PC-9 (cell line): Measurements from ENCODE around the gene COX10. TPM values are rescaled to one million over a fixed set of nuclear protein-coding genes. Genes with fewer than 3 reads are reported as not detected.

Experiments
- BruUV-seq: library from RNA; stranded (reverse); fragments of 400-500 nt; replicated peaks from 2 replicates; lab custom pipeline; 2021; lab: Mats Ljungman, UMichigan
- CTCF ChIA-PET: fragments of 300-600 bp; sonication (Branson Sonifier 250); formaldehyde crosslinking; loops from one replicate; lab custom pipeline; 2022; ENCODE audit warnings: antibody characterized with exemption; lab: Charles Lee
- POLR2A ChIA-PET: fragments of 300-600 bp; sonication (Branson Sonifier 250); formaldehyde crosslinking; loops from one replicate; lab custom pipeline; 2022; ENCODE audit warnings: antibody characterized with exemption; ENCODE audit not compliant: unreplicated experiment; lab: Charles Lee
- DNase-seq, 2 experiments: peaks; one replicate each; pipeline versions ENCODE4 v3.0.0 to v3.0.0-alpha.2; 2015 to 2022; ENCODE audit warnings: mixed read lengths in 1 of 2
- H2AFZ ChIP-seq: fragments of 200-600 bp; sonication (generic); 2 replicates; pipeline ENCODE4 v1.8.1; 2017; ENCODE audit warnings: antibody characterized with exemption
- H3F3A ChIP-seq: fragments of 200-600 bp; sonication (generic); 2 replicates; pipeline ENCODE4 v1.8.1; 2017; ENCODE audit warnings: antibody characterized with exemption, mild to moderate bottlenecking, low read depth; ENCODE audit not compliant: insufficient read depth
- H3K27ac ChIP-seq: fragments of 200-600 bp; sonication (generic); 2 replicates; pipeline ENCODE4 v1.6.1; 2016; ENCODE audit warnings: mixed run types
- H3K27me3 ChIP-seq: fragments of 200-600 bp; sonication (generic); 2 replicates; pipeline ENCODE4 v1.6.1; 2016; ENCODE audit warnings: low read depth, mixed run types; ENCODE audit not compliant: insufficient read depth
- H3K36me3 ChIP-seq: fragments of 200-600 bp; sonication (generic); 2 replicates; pipeline ENCODE4 v1.6.1; 2016; ENCODE audit warnings: low read depth, mixed run types
- H3K4me1 ChIP-seq: fragments of 200-600 bp; sonication (generic); replicated peaks from 2 replicates; pipeline ENCODE4 v1.6.1; 2016; ENCODE audit warnings: mixed run types; ENCODE audit not compliant: insufficient read depth
- H3K4me2 ChIP-seq: fragments of 200-600 bp; sonication (generic); 2 replicates; pipeline ENCODE4 v1.6.1; 2017; ENCODE audit warnings: mixed run types
- H3K4me3 ChIP-seq: fragments of 200-600 bp; sonication (generic); 2 replicates; pipeline ENCODE4 v1.6.1; 2016; ENCODE audit warnings: mixed run types
- H3K79me2 ChIP-seq: fragments of 200-600 bp; sonication (generic); 2 replicates; pipeline ENCODE4 v1.6.1; 2017; ENCODE audit warnings: low read depth, mixed run types
- H3K9me2 ChIP-seq: fragments of 200-600 bp; sonication (generic); 2 replicates; pipeline ENCODE4 v1.8.1; 2017; ENCODE audit warnings: mild to moderate bottlenecking; ENCODE audit not compliant: insufficient read depth
- H3K9me3 ChIP-seq: fragments of 200-600 bp; sonication (generic); 2 replicates; pipeline ENCODE4 v1.8.1; 2016; ENCODE audit warnings: low read depth; ENCODE audit not compliant: insufficient read depth
- H4K20me1 ChIP-seq: fragments of 200-600 bp; sonication (generic); 2 replicates; pipeline ENCODE4 v1.8.1; 2017; ENCODE audit not compliant: insufficient read depth
- CTCF ChIP-seq: fragments of 200-600 bp; sonication (generic); conservative IDR thresholded peaks from 2 replicates; pipeline ENCODE4 v1.6.1; 2017; ENCODE audit warnings: mixed run types, antibody characterized with exemption, mild to moderate bottlenecking, moderate library complexity
- EZH2 ChIP-seq: fragments of 200-600 bp; sonication (generic); IDR thresholded peaks from 2 replicates; pipeline ENCODE4 v1.8.0; 2017; ENCODE audit warnings: antibody characterized with exemption, low read depth
- intact Hi-C: fragments of 100-400 bp; cut with micrococcal nuclease; formaldehyde crosslinking; loops from one replicate; pipeline ENCODE4 v1.10.0; 2022; ENCODE audit not compliant: unreplicated experiment
- total RNA-seq: library from RNA; stranded (reverse); gene quantifications from 2 replicates; pipeline ENCODE4 v1.2.3, GENCODE V29; 2021

The COX10 gene
- total RNA-seq, 1 experiment from 2014 or later = 22.6 TPM

- H4K20me1 ChIP-seq = no peaks in the 10 kb centered on the region
- no peaks in the 10 kb centered on the region for H3F3A ChIP-seq
- H3K9me3 ChIP-seq = no peaks in the 10 kb centered on the region
- ChIA-PET CTCF (no interaction called here), POLR2A (no interaction called here)
- TF ChIP-seq EZH2 (no peak), CTCF (no peak)
- no peak overlapping the region for H3K27ac ChIP-seq
- no peaks in the 10 kb centered on the region for H3K4me1 ChIP-seq
- H3K9me2 ChIP-seq = no peaks in the 10 kb centered on the region
- BruUV-seq = no TSS peak
- intact Hi-C loops = no loop called here
- no peaks in the 10 kb centered on the region for H3K36me3 ChIP-seq
- H3K4me2 ChIP-seq = no peak overlapping the region
- H3K27me3 ChIP-seq = no peaks in the 10 kb centered on the region
- no peak overlapping the region for H2AFZ ChIP-seq
- H3K4me3 ChIP-seq = no peak overlapping the region
- no peak for DNase-seq
- H3K79me2 ChIP-seq = no peaks in the 10 kb centered on the region
Observed at GRCh38 chr17:14214271-14214670, 145.0 kb downstream of the COX10 start.

- POLR2A ChIA-PET = no interaction called here
- no peaks in the 10 kb centered on the region for H4K20me1 ChIP-seq
- intact Hi-C loops = no loop called here
- no peaks in the 10 kb centered on the region for H3K9me2 ChIP-seq
- no peak overlapping the region for H3K4me3 ChIP-seq
- H3K79me2 ChIP-seq = no peaks in the 10 kb centered on the region
- no peak overlapping the region for H2AFZ ChIP-seq
- CTCF ChIA-PET = no interaction called here
- no peak for DNase-seq
- H3K9me3 ChIP-seq = no peaks in the 10 kb centered on the region
- no peaks in the 10 kb centered on the region for H3F3A ChIP-seq
- no peak overlapping the region for H3K27ac ChIP-seq
- no peaks in the 10 kb centered on the region for H3K27me3 ChIP-seq
- H3K4me2 ChIP-seq = no peak overlapping the region
- no peaks in the 10 kb centered on the region for H3K36me3 ChIP-seq
- BruUV-seq = no TSS peak
- no peaks in the 10 kb centered on the region for H3K4me1 ChIP-seq
- TF ChIP-seq CTCF = no peak
- TF ChIP-seq EZH2 = no peak
Observed at GRCh38 chr17:14222611-14223010, 153.3 kb downstream of the COX10 start.

- Histone ChIP-seq H3K9me2 (no peaks in the 10 kb centered on the region), H3K27me3 (no peaks in the 10 kb centered on the region), H3K36me3 (no peaks in the 10 kb centered on the region), H3K4me3 (no peak overlapping the region), H3K4me1 (no peaks in the 10 kb centered on the region), H3F3A (no peaks in the 10 kb centered on the region), H3K4me2 (no peak overlapping the region), H3K79me2 (no peaks in the 10 kb centered on the region), H3K9me3 (no peaks in the 10 kb centered on the region), H4K20me1 (no peaks in the 10 kb centered on the region), H3K27ac (no peak overlapping the region), H2AFZ (no peak overlapping the region)
- ChIA-PET CTCF (no interaction called here), POLR2A (no interaction called here)
- intact Hi-C loops = no loop called here
- BruUV-seq = no TSS peak
- DNase-seq = no peak
- no peak for TF ChIP-seq EZH2
- no peak for TF ChIP-seq CTCF
Observed at GRCh38 chr17:14225254-14225980, 156.1 kb downstream of the COX10 start.
